HL-60 (cell line): ENCODE measurements around the gene PPP2R5C.
A peak's percentile ranks its signal among the peaks of the same experiment; 100 is the strongest.

Experiments used
- DNase-seq, 2 experiments: peaks; one replicate each; pipeline ENCODE4 v3.0.0-alpha.2; 2010 to 2020; ENCODE audit warnings: low read depth in 1 of 2, low spot score in 1 of 2
- H3K27ac ChIP-seq: fragments of 250-450 bp; sonication (Bioruptor Pico); replicated peaks from 2 replicates; pipeline ENCODE4 v1.5.1; 2020; ENCODE audit warnings: mild to moderate bottlenecking, moderate library complexity
- H3K27me3 ChIP-seq: fragments of 250-450 bp; sonication (Bioruptor Pico); 2 replicates; pipeline ENCODE4 v1.5.1; 2021; ENCODE audit warnings: mild to moderate bottlenecking, moderate library complexity; ENCODE audit not compliant: insufficient read depth, poor library complexity, severe bottlenecking
- H3K4me3 ChIP-seq: replicated peaks from 2 replicates; pipeline ENCODE4 v1.5.1; 2011; ENCODE audit warnings: mild to moderate bottlenecking, control low read depth, low read length; ENCODE audit not compliant: insufficient read depth
- CTCF ChIP-seq: IDR thresholded peaks from one replicate; pipeline ENCODE4 v1.5.1; 2011; ENCODE audit warnings: low read length, control low read depth, inconsistent platforms; ENCODE audit not compliant: insufficient read depth
- GABPA ChIP-seq: IDR thresholded peaks from 2 replicates; pipeline ENCODE4 v1.6.1; 2012; ENCODE audit warnings: low read depth
- POLR2AphosphoS5 ChIP-seq: IDR thresholded peaks from 2 replicates; pipeline ENCODE4 v1.6.1; 2012; ENCODE audit warnings: low read depth
- REST ChIP-seq: IDR thresholded peaks from 2 replicates; pipeline ENCODE4 v1.6.1; 2012; ENCODE audit warnings: low read depth; ENCODE audit not compliant: insufficient replicate concordance
- SPI1 ChIP-seq: IDR thresholded peaks from 2 replicates; pipeline ENCODE4 v1.6.1; 2012; ENCODE audit warnings: low read depth, mild to moderate bottlenecking, borderline replicate concordance

Gene PPP2R5C

GRCh38 chr14:101719708-101720107 is 41.8 kb upstream of the PPP2R5C start:
- no peak overlapping the region for H3K4me3 ChIP-seq
- no peak overlapping the region for H3K27ac ChIP-seq
- TF ChIP-seq REST: no peak
- no peak for TF ChIP-seq GABPA
- no peak for TF ChIP-seq SPI1
- TF ChIP-seq CTCF: no peak
- no peak for TF ChIP-seq POLR2AphosphoS5
- no peak for DNase-seq
- no peaks in the 10 kb centered on the region for H3K27me3 ChIP-seq

GRCh38 chr14:101721111-101721510 is 40.4 kb upstream of the PPP2R5C start:
- H3K4me3 ChIP-seq: no peak overlapping the region
- TF ChIP-seq GABPA (no peak), SPI1 (no peak), CTCF (no peak), REST (no peak), POLR2AphosphoS5 (no peak)
- H3K27me3 ChIP-seq: no peaks in the 10 kb centered on the region
- DNase-seq: no peak
- H3K27ac ChIP-seq: no peak overlapping the region; the same call in 1 of the 2 replicates

GRCh38 chr14:101721951-101722661 is 39.4 kb upstream of the PPP2R5C start:
- H3K27ac ChIP-seq: peak overlapping the region; percentile 58
- TF ChIP-seq CTCF (no peak), REST (no peak), SPI1 (no peak), POLR2AphosphoS5 (no peak), GABPA (no peak)
- DNase-seq: peak; percentile 55 to 78
- peak overlapping the region; percentile 18; the same call in 1 of the 2 replicates for H3K4me3 ChIP-seq
- H3K27me3 ChIP-seq: no peaks in the 10 kb centered on the region
